Measurements from ENCODE around the gene HPGDS.
"Not testable (repeated sequence)": the region's sequence is repeated elsewhere in the genome, so short reads cannot be mapped to it uniquely, and the experiment has no call there.

The HPGDS gene

DNA sequence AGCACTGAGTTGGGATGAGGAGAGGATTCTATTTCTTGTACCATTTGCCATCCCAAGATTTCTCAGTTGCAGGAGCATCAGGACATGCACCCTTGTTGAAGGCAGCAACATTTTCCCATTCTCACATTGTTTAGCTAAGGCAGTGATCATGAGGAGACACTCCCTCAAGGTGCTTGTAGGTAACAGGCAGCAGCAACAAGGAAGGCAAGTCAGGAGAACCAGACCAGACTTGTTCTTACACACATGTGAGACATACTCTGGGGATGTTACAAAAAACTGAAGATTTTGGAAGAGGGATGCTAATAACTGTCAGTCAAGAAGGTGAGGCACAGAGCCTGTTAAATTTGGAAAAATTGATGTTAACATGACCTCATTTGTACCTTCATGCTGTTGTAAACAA is 15.5 kb upstream of the HPGDS start:
- no peak for DNase-seq (ENCODE audit: low read depth in 2 of 3, low spot score in 2 of 3)

DNA sequence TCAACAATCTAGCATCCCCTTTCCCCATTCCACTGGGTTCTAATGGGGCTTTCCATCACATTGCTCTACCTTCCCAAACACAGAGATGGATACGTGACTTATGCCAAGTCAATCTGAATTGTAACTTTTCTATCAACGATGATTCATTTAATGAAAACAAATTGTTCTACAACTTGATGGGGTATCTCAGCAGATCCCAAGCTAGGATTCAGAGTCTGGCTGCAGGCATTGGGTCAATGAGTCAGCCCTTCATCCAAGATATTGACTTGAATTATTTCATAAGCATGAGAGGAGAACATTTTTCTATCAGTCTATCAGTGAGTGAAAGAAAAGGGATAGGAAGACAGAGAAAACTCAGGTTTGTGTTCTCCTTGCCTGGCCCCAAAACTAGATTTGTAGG is 15.0 kb upstream of the HPGDS start:
- no peak for DNase-seq (ENCODE audit: low read depth in 2 of 3, low spot score in 2 of 3)

DNA sequence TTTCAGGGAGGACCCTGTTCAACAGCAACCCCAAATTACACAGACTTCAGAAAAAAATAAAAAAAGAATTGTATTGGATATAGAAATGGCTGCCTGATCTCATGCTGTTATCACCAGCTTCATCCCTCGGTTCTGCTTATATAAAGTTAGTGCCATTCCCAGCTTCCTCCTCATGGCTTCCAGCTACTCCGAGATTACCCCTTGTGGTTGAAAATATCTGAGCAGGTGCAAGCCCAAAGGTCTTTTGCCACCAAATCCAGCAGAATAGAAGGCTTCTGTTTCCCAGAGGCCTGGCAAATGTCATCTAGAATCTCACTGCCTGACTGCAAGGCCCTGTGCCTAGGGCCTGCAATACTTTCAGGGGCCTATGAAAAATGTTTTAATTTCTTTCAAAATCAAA is 13.8 kb upstream of the HPGDS start:
- DNase-seq (ENCODE audit: low read depth in 2 of 3, low spot score in 2 of 3): no peak

DNA sequence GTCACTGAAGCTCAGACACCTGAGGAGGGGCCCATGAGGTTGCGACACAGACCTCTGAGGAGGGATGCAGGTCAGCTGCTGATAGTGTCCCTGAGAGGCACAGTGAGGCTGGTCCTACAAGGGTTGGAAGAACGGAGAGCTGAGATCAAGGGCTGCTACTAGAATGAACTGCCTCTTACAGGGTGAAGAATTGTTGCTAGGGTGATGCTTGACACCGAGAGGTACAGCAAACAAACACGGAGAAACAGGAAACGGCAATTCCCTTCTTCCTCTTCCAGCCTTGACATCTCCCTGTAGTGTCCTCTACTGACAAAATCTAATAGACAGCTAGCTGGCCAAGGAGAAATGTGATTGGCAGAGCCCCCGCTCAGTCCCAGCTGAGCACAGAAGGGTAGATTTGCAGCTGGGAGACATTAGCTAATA is 11.8 kb upstream of the HPGDS start:
- DNase-seq (ENCODE audit: low read depth in 2 of 3, low spot score in 2 of 3): no peak

DNA sequence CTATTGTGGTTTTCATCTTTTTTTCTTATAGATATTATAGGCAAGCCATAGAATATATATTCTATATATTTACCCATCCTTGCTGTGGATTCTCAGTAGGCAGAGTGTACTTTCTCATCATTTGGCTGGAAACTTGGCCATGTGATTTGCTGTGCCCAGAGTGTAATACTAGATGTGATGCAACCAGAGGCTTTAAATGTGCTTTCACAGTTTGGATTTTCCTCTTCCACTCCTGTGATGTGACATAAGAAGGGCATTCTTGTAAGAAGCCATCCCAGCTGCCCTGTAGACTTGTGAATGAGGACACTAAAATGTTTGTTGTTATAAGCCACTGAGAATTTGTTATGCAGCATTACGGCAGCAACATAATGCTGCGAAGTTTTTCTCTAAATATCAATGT is 10.4 kb upstream of the HPGDS start:
- DNase-seq (ENCODE audit: low read depth in 2 of 3, low spot score in 2 of 3): no peak

DNA sequence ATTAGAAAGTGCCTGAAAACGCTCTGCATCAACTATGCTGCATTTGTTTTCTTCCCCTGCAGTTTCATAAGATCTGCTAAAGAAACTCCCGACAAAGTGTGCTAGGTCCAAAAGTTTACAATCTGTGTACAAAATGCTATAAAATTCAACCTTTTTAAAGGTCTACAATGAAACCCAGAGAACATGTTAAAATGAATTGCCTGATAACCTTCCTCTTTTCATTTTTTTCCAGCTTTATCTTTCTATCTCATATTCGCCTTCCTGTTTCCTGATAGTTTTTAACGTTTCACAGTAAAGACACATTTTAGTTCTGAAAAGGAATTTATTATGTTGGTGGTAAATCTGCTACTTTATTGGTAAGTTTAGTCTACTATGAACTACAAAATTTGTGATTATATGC is 9.5 kb upstream of the HPGDS start:
- no peak for DNase-seq (ENCODE audit: low read depth in 2 of 3, low spot score in 2 of 3)

DNA sequence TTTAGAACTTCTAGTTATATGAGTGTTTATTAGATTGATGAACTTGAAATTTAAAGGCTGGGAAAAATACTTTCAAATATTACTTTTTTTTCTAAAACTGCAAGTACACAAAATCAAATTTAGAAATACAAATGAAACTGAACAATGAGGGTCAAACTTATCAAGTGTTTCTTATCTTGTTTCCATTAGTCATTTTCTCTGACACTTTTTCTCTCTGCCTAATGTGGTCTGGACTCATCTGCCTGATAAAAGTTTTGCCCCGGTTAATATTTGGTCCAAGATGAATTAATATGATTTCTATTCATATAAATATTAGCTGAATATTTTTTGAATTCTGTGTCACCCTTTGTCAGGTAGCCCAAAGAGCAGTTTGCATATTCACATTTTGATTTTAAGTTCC is 8.7 kb upstream of the HPGDS start:
- DNase-seq (ENCODE audit: low read depth in 2 of 3, low spot score in 2 of 3): no peak

DNA sequence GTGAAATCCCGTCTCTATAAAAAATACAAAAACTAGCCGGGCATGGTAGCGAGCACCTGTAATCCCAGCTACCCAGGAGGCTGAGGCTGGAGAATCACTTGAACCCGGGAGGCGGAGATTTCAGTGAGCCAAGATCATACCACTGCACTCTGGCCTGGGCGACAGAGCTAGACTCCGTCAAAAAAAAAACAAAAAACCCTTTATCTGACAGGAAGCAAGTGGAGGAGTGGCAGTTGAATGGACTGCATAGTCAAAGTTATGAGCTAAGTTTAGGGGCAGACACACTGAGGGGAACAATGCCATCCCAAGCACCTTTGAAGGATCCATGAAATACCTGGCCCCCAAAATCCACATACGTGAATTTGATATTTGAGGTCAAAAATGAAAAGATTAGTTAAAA is 7.5 kb upstream of the HPGDS start:
- DNase-seq (ENCODE audit: low read depth in 2 of 3, low spot score in 2 of 3): no peak

DNA sequence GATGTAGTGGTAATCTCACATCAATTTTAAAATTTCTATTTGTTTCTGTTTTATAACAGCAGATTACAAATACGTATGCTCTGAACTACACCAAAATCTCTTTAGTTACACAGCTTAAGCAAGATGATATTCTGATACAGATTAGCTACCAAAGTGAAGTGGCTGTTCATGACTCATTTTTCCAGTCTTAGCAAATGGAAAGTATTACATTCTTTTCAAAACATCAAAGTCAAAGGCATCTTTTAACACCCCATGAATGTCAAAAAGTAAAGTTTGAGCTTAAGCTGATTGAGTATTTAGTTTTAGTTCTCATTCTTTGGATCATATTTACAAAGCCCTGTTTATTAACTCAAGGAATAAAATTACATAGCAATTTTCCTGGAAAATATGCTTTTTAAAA is 6.6 kb upstream of the HPGDS start:
- no peak for DNase-seq (ENCODE audit: low read depth in 2 of 3, low spot score in 2 of 3)

DNA sequence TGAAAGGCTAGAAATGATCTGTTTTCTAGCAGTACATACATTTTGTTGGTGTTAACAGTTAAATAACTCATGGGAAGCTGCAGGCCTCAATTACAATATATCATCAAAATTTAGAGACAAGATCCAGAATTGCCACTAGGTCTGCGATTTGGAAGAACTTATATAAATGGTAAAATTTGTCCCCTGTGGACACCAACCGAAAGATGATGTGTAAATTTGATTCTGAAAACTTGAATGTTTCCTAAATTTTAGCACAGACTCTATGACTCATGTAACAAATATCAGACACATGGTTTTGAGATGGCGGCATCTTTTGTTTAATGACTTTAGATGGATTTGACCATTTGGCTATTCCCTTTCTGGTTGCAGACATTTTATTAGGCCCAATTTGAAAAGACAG is 6.0 kb upstream of the HPGDS start:
- DNase-seq (ENCODE audit: low read depth in 2 of 3, low spot score in 2 of 3): no peak

DNA sequence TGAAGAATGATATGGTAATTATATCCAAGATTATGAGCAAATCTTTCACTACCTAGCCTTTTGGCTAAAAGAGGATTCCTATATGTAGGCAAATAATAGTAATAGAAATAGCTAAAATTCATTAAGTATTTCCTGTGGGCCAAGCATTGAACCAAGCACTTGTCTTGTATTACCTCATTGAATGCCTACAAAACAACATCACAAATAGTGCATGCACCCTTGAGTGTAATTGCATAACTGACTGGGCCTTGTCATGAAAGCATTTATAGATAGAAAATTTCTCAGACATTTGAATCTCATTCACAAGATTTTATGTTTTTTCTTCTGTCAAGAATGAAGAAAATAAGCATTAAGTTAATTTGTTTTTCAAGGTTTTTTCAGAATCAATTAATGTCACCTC is 3.9 kb upstream of the HPGDS start:
- DNase-seq (ENCODE audit: low read depth in 2 of 3, low spot score in 2 of 3): no peak

DNA sequence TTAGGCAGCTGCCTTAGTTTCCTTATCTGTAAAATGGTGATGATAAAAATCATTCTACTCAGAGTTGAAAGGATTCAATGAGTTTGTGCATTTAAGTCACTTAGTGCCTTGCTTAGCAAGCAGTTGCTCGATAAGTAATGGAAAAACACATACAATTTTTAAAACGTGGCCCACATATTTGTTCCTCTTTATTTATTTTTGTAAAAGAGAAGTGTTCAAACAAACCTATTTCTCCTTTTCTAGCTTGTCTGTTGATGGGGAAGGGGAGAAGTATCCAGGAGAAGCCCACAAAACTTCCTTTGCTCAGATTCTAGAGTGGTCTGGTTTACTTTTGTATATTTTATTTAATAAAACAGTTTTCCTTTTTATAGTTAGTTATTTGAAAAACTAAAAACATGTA is 3.3 kb upstream of the HPGDS start:
- DNase-seq (ENCODE audit: low read depth in 2 of 3, low spot score in 2 of 3): no peak

DNA sequence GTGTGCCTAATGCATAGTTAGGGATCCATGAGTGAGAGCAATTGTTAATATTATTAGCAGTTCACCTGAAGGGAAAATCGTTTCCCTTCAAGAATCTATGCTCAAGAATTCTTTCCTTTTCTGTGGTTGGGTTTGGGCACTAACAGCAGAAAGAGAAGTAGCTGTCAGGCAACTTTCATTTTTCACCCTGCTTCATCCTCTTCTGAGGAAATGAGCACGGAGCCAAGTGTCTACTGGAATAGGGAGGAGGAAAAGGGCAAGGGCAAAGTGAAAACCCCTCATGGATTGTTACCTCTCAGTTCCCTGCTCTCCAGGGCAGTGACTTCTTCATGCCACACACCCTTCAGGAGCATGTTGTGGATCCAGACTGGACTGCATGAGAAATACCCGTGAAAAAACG is 2.6 kb upstream of the HPGDS start:
- DNase-seq (ENCODE audit: low read depth in 2 of 3, low spot score in 2 of 3): no peak

DNA sequence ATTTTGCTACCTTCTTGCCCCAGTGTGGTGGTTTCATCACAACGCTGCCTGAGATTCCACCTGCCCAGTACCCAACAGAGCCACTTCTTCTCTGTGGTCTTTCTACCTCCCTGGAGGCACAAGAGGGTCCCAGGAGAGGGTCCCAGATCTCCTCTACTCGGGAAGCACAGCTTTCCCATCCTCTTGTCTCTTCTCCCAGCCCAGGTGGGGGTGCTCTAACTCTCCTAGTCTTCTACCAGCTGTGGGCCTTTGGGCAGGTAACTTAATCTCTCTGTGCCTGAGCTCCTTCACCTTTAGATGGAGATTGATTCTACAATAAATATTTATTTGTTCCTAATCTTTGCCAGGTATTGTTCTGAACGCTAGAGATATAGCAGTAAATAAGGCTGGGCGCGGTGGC is 1.8 kb upstream of the HPGDS start:
- DNase-seq (ENCODE audit: low read depth in 2 of 3, low spot score in 2 of 3): no peak

DNA sequence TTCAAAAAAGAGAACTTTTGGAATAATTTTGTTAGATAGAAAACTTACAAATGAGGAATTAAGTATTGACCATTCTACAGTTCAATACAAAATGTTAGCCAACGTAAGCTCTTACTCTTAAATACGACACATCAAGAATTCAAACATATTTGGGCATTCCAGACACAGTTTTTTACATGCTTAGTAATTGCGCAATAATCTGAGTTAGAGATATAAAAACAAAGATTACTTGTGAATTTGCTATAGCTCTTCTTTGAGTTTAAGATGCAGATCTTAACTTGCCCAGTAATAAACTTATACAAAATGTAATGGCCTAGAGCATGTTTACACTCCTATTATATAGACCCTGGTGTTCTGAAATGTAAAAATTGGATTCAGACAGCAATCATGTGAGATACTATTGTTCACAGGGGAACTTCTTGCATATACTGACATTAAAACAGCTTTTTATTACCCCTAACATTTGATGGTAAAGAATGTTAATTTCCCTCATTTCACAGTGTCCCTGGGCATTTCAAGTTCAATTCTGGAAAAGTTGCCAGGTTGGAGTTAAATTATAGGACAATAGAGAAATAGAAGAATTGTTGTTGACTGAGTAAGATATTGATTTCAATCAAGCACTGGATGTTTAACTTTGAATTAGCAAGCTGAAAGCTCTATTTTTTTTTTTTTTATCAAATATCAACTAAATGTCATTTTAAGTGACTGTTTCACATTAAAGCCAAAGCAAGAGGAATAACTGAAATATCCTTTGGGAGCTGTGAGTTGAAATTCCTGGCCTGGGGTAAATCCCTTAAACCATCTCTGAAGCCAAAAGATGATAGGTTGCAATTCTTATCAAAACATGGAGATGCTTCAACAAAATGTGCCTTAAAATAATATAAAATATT is 910 bp downstream of the HPGDS start:
- DNase-seq (ENCODE audit: low read depth in 2 of 3, low spot score in 2 of 3): no peak

DNA sequence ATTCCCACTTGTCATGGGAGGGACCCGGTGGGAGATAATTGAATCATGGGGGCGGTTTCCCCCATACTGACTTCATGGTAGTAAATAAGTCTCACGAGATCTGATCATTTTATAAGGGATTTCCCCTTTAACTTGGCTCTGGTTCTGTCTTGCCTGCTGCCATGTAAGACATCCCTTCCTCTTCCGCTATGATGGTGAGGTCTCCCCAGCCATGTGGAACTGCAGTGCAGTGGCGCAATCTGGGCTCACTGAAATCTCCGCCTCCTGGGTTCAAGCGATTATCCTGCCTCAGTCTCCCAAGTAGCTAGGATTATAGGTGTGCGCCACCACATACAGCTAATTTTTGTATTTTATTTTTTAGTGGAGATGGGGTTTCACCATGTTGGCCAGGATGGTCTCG is 2.9 kb downstream of the HPGDS start:
- DNase-seq (ENCODE audit: low read depth in 2 of 3, low spot score in 2 of 3): no peak

DNA sequence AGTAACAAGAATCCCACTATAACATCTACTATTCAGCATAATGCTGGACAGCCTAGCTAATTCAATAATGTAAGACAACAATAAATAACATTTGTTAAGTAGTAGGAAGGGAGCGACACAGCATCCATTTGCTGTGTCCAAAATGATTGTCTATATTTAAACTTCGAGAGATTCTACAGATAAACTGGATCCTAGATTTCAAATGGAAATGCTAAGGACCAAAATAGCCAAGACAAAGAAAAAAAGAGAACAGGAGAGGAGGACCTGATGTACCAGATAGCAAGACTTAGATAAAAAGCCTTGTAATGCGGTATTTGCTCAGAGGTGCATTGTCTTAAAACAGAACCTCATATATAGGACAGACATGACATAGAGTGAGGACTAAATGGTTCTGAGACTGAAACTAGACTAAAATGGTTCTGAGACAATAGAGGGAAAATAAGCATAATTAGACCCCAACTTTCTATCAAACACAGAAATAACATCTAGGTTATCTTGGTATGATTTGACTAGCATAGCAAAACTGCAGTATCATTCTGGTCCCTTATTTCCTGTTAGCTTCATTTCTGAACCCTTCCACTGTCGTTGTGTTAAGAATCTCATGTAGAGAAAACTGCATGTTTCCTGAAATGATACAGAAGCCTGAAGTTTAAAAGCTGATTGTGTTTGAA is 3.8 kb downstream of the HPGDS start:
- DNase-seq (ENCODE audit: low read depth in 2 of 3, low spot score in 2 of 3): no peak

DNA sequence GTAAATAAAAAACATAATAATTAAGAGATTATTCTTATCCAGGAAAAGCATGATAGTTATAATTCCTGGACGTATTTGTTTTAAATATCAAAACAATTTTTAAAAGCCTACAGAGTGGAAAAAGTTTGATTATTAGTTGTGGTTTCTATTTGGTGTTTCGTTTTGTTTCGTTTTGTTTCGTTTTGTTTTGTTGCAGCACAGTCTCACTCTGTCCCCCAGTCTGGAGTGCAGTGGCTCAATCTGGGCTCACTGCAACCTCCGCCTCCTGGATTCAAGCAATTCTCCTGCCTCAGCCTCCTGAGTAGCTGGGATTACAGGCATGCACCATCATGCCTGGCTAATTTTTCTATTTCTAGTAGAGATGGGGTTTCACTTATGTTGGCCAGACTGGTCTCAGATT is 5.8 kb downstream of the HPGDS start:
- DNase-seq (ENCODE audit: low read depth in 2 of 3, low spot score in 2 of 3): not testable (repeated sequence)

DNA sequence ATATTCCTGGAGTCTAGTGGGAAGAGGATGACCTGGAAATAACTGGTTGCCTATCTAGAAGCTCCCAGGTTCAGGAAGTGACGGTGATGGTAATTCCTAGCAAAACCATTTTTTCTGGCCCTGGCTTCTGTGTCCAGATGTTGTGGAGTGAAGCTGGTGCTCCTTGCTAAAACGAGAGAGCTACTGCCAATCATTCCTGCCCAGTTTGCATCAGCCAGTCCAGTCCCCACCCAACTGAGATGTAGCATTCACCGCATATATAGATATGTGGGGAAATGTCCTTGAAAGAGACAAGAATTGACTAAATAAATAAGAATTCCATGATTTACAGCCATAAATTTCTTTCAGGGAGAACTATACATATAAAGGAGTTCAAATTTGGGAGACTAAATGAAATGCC is 6.3 kb downstream of the HPGDS start:
- DNase-seq (ENCODE audit: low read depth in 2 of 3, low spot score in 2 of 3): no peak

DNA sequence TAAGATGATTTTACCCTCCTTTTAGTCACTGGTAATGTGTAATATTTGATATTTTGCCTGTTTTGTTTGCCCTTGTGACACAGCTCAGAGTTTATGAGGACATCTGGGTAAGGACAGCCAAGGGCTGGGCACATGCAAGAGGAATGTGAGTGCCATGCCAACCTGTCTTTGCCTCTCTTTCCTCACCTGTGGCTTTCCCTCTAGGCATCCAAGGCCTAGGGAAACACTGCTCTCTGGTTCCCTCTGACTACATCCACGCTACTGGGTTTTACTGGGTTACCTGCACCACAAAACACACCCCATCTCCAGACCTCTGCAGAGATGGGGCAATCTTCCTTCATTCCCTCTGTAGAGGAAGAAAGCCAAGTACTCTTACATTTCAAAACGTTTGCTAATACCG is 7.7 kb downstream of the HPGDS start:
- no peak for DNase-seq (ENCODE audit: low read depth in 2 of 3, low spot score in 2 of 3)

DNA sequence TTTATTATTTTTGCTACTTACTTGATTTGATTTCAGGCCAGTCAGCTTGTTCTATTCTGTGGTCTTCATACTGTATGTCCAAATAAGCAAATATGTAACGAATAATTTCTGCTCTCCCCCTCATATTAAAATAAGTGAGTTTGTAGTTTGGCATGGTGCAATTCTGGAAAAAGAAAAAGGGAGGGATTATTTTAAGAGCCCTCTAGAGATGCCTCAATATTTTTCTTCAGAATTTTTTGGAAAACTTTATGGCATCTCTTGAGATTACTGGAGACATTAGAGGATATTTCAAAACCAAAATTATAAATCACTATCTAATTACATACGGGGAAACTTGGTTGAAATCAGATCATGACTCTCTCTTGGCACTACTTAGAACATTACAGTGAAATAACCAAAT is 8.2 kb downstream of the HPGDS start:
- no peak for DNase-seq (ENCODE audit: low read depth in 2 of 3, low spot score in 2 of 3)

DNA sequence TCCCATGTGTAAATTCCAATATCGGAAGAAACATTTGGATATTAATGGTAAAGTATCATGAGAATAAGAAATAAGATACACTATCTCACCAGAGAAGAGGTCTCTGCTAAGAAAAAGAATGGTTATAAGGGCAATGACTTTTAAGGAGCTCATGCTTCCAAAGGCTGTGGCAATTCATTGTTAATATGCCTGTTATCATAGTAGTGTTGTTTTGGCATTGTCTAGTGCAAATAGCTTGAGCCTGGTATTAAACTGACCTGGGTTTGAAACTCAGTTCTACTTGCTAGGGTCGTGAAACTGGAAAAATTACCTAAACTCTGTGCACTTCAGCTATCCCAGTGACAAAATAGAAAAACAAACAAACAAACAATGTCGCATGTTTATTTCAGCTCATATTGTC is 8.8 kb downstream of the HPGDS start:
- DNase-seq (ENCODE audit: low read depth in 2 of 3, low spot score in 2 of 3): no peak
